Measurements from ENCODE around the gene PCYT1A.
A peak's percentile ranks its signal among the peaks of the same experiment; 100 is the strongest.
"Not testable (repeated sequence)": the region's sequence is repeated elsewhere in the genome, so short reads cannot be mapped to it uniquely, and the experiment has no call there.

Gene PCYT1A

DNA sequence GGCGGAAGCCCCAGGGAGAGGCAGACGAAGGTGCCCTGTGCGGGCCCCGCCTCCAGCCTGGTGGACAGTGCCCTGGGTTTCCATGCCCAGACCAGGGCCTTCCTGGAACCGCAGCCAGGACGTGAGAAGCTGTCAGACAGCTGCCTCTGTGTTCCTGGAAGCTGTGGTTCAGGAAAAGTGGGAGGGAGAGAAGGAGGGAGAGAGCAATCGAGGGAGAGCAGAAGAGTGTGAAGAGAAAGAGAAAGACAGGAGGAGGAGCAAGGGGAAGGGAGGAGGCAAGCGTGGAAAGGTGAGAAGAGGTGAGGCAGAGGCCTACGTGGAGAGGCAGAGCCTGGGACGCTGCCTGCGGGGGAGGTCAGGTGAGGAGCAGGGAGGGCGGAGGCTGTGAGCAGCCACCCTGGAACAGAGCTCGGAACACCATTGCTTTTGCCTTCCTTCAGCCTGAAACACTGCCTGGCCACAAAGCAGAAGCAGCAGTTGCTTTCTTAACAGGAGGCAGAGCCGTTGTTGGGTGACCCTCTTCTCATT, 94.9 kb downstream of the PCYT1A start:
- no peak for DNase-seq (ENCODE audit: low read depth in 2 of 2)

DNA sequence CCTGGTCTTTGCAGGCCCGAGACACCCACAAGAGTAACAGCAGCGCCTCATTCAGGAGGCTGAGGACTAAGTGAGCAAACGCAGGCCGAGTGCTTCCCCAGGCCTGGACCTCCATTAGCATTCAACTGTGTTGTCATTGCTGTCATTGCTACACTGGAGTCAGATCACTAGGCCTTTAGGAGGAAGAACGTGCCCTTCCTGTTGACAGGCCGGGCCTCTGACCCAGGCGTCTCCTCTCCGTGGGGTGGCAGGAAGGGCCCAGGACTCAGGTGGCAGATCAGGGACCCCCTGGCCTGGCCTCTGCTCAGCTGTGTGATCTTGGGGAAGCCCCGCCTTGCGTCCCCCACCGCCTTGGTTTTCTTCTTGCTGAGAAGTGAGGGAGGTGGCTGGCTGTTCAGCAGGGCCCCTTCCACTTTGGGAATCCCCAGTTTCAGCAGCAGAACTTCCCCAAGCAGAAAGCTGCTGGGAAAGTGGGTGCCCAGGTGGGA, 95.4 kb downstream of the PCYT1A start:
- DNase-seq (ENCODE audit: low read depth in 2 of 2) = peak in 1 of 2 experiments; percentile 39

DNA sequence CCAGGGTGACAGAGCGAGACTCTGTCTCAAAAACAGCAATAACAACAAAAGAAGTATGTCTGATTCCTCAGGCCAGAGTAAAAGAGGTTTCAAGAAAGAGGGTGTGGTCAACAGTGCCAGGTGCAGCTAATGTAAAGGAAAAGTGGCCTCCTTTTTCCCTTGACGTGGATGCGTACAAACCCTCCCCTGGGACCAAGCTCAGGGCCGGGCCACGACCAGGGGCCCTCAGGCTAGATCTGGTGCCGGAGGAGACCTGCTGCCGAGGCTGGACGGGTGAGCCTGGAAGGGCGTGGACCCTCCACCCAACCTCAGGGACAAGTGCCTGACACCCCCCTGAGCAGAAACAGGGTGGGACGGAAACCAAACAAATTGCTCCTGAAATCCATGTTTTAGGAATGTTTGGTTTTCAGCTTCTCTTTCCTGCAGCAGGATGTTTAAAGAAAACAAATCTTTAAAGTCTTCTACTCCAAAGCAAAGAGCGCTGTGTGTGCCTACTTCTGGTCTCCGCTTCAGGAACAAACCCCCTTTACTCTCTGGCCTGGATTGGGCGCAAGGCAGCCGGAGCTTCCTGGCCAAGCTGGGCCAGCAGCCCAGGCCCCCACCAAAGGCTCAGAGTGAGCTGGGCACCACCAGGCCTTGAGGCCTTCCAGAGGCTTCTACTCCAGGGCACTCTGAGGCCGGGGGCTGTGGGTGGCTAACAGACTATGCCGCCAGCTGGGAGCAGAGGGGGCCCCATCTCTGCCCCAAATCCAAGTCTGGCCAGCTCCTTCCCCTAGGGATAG, 97.8 kb downstream of the PCYT1A start:
- DNase-seq (ENCODE audit: low read depth in 2 of 2) = no peak

GRCh38 chr3:196186651-196187573, 100.6 kb downstream of the PCYT1A start:
- no peak for DNase-seq (ENCODE audit: low read depth in 2 of 2)

GRCh38 chr3:196184881-196185280, 102.6 kb downstream of the PCYT1A start:
- DNase-seq (ENCODE audit: low read depth in 2 of 2) = no peak

DNA sequence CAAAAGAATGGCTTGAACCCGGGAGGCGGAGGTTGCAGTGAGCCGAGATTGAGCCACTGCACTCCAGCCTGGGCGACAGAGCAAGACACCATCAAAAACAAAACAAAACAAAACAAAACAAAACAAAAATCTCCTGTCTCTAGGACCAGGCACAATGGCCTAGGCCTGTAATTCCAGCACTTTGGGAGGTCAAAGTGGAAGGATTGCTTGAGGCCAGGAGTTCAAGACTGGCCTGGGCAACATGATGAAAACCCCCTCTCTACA, 103.4 kb downstream of the PCYT1A start:
- not testable (repeated sequence) for DNase-seq (ENCODE audit: low read depth in 2 of 2)

DNA sequence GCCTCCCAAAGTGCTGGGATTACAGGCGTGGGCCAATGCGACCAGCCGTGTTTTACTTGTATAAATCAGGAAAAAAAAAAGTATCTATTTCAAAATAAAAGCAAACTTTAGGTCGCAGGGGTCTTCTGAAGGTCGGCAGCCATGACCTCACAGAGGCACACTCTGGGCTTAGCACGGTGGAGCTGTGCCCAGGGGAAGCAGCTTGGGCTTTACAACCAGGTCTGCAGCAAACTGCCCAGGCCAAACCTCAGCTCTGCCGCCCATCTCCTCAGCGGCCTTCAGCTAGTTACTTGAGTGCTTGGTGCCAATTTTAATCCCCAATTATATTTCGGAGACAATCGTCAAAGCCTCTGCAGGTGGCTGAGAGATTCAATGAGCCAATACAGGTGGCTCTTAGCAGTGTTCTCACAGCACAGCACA, 106.4 kb downstream of the PCYT1A start:
- DNase-seq (ENCODE audit: low read depth in 2 of 2) = no peak

DNA sequence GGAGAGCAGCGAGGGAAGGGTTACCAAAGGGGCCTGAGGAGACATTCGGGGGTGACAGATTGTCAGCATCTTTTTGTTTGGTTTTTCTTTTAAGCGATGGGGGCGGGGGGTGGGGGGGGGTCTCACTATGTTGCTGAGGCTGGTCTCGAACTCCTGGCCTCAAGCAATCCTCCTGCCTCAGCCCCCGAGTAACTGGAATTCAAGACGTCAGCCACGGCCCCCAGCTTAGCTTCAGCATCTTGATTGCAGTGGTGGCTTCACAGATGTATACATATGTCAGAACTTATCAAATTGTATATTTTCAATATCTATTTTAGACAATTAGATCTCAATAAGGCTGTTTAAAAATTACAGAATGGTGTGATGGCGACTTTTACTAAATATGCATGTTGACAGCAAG, 107.2 kb downstream of the PCYT1A start:
- no peak for DNase-seq (ENCODE audit: low read depth in 2 of 2)
